HG03060 (cell line): ENCODE data around the gene HPS6.

Source experiments
- ATAC-seq: cut with Tn5 transposase; IDR thresholded peaks from one replicate; pipeline ENCODE4 v1.9.1; 2021; ENCODE audit warnings: low read depth, moderate number of reproducible peaks; ENCODE audit not compliant: unreplicated experiment

The HPS6 gene

DNA sequence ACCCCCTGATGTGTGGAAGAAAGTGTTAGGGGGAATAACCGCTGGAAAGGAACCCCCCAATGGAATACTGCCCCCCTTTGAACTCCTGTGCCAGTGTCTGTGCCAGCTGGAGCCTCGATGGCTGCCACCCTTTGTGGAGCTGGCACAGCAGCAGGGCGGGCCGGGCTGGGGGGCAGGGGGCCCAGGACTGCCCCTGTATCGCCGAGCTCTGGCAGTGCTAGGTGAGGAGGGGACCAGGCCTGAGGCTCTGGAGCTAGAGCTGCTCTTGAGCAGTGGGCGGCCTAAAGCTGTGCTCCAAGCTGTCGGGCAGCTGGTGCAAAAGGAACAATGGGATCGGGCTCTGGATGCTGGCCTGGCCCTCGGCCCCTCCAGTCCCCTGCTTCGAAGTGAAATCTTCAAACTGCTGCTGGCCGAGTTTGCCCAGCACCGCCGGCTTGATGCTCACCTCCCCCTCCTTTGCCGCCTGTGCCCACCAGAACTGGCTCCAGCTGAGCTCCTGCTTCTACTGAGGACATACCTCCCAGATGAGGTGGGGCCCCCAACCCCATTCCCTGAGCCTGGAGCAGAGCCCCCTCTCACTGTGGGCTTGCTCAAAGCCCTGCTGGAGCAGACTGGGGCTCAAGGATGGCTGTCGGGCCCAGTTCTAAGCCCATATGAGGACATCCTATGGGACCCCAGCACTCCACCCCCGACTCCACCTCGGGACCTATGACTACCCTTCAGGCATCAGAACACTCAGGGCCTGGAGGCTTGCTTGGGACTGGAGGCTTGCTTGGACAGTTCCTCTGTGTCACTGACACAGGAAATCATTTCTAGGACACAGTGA lies 2.2 kb downstream of the HPS6 start:
- no peak for ATAC-seq

- no peak for ATAC-seq
Measured at GRCh38 chr10:102068216-102068615, 3.1 kb downstream of the HPS6 start.

DNA sequence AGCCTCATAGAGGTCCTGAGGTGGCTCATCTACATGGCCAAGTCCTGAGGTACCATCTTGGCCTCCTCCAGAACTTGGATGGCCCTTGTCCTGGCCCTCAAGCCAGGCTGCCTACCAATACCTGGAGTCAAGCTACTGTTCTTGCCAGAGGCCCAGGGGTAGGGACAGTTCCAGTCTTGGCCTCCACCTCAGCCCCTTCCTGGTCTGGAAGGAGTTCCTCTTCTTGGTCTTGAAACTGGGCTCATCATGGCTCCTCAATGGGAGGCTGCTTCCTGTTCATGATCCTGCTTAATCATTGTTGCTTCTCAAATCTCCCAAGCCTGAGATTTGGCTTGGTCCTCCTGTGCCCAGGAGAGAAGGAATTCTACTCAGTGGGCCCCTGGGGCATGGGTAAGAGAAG lies 3.9 kb downstream of the HPS6 start:
- ATAC-seq: no peak

- no peak for ATAC-seq
Measured at GRCh38 chr10:102072673-102073527, 7.8 kb downstream of the HPS6 start.

GRCh38 chr10:102083541-102083940 lies 18.4 kb downstream of the HPS6 start:
- no peak for ATAC-seq

- ATAC-seq: no peak
Measured at GRCh38 chr10:102085336-102085735, 20.2 kb downstream of the HPS6 start.

DNA sequence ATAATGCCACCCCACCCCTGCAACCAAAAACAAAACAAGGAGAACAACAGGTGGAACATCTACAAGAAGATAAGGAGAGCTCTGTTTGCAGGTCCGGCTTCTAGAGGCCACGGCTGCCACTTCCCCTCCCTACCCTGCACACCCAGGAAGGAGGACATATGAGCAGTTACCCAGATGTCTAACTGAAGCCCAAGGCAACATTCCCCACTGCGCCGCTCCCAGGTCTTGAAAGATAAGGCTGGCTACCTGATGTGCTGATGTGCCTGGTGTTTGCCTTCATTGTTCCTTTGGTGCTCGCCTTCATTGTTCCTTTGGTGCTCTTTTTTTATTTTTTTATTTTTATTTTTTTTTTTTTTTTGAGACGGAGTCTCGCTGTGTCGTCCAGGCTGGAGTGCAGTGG lies 21.0 kb downstream of the HPS6 start:
- no peak for ATAC-seq

DNA sequence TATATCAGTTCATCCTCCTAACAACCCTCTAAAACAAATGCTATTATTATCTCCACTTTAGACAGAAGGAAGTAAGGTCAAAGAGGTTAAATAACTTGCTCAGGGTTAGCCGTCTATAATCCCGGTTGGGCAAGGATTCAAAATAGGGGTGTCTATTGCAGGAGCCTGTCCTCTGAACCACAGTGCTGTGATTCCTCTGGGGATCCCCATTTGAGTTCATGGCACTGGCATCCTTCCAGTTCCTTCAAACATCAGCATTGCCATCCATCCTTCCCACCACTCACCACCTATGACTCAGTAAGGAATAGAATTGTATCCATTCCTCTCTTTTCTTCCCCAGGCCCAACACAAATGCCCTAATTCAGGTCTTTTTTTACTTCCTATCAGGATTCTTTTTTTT lies 25.6 kb downstream of the HPS6 start:
- no peak for ATAC-seq

GRCh38 chr10:102096449-102096848 lies 31.3 kb downstream of the HPS6 start:
- ATAC-seq: no peak

DNA sequence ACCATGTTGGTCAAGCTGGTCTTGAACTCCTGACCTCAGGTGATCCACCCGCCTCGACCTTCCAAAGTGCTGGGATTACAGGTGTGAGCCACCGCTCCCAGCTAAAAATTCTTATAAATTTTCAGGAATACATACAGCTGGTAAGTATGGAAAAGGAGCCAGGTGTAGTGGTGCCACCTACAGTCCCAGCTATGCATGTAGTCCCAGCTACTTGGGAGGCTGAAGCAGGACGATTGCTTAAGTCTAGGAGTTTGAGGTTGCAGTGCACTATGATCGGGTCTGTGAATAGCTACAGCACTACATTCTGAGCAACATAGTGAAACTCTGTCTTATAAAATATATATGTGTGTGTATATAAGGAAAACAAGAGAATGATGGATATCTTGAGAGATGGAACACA lies 36.0 kb downstream of the HPS6 start:
- ATAC-seq: no peak

DNA sequence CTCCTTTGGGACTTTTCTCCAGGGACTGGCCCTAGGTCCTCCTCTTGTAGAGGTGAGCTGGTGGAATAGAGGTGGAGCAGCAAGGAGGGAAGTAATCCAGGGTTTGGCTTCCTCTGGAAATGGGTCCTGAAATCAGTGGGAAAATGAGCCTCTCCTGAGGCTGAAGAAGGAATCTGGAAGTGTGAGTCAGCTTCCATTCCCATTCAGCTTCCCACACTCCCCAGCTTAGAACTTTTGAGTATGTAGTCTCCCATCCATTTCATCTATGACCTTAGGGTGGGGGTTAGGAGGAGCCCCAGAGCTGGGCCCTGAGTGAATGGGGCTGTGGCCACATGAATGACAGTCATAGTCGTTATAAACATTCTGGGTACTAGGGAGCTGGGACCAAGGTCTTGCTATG lies 37.3 kb downstream of the HPS6 start:
- ATAC-seq: no peak

- ATAC-seq: no peak
Measured at GRCh38 chr10:102106998-102107397, 41.8 kb downstream of the HPS6 start.

DNA sequence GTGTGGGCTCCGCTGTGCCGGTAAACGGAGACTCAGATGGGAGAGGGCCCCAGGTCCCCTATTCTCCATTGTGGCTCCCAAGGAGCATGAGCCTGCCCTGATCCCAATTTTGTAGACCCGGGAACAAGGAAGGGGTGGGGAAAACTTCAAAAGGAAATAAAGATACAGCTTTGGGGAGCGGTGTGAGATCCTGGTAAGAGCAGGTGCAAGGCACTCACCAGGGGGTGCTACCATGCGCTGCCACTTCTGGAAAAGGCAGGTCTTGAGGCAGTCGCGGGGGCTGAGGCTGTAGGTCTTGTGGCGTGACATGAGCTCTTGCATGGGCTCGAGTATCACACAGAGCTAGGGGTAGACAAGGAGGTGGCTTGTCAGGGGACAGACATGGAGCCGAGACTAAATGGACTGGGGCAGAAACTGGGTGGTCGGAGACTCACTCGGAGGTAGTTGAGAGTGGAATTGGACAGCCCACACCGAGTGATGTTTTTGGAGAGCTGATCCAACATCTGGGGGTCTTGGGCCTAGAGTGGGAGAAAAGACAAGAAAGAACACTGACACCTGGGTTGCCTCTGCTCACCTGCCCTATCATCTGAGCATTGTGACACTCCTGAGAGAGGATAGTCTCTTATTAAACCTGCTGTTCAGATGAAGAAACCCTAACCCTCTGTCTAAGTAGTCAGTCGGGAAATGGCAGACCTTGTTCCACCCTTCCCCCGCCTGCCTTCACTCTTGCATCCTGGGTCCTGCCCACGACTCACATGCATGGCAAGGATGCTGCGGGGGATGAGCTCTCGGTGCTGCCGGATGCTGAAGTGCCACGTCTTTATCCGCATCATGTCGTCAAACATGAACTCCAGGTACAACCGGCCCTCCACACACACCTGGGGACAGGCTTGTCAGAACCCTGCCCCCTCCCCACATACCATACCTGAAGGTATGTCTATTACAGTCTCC lies 44.3 kb downstream of the HPS6 start:
- ATAC-seq: no peak

- ATAC-seq: no peak
Measured at GRCh38 chr10:102111276-102111675, 46.1 kb downstream of the HPS6 start.

DNA sequence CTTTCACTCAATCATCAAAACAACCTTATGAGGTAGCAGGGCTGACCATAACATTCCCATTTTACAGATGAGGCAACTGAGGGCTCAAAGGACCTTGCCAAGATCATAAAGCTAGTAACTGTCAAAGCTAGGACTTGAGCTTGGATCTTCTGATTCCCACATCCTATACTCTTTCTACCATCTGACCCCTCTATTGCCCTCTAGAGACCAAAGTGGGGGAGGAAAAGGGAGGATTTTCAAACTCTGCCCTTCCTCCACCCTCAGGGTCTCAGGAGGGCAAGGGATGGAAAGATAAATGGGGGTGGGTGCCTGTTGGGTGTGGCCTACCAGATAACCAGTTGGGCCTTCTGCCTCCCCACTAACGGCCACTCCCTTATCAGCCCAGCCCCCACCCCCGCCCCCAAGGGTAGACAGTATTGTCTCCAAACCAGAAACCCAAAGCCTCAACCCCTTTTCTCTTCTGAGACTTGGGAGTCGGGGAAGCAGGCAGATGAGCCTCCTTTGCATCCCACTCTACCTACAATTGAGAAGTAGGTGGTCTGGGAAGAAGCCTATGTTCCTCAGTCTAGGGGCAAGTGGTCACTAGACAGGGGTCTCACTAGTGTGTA lies 47.2 kb downstream of the HPS6 start:
- ATAC-seq: no peak

DNA sequence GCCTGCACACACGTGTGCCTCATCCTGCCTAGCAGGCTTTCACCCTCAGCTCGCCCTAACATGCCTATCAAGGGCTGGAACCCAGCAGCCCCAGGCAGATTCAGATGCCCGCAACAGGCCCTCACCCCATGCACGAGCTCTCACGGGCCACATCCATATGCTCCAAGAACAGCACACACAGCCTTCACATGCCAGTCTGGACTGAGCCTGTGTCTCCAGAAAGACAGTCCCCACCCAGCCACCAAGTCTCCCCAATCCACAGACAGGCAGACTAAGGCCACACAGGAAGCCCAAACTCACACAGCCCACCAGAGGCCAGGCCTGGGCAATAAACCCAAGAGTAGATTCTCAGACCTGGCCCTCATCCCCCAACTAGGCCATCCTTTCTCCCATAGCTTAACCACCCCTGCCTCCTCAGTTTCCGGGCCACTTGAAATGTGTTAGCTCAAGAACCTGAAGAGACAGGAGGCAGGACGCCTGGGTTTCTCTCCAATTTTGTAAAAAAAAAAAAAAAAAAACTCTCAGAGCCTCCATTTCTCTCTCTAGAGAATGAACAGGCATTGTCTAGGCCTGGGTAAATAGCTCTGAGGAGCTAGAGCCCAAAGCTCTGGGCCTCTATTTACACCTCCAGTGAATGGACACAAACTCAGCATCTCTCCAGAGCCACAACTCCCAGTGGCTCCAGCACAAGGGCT lies 48.3 kb downstream of the HPS6 start:
- ATAC-seq: no peak

- no peak for ATAC-seq
Measured at GRCh38 chr10:102113956-102114857, 49.1 kb downstream of the HPS6 start.

GRCh38 chr10:102114861-102115618 lies 49.9 kb downstream of the HPS6 start:
- ATAC-seq: no peak
